GM10266 (cell line): ENCODE measurements around the gene CHCHD3.
"Not testable (repeated sequence)": the region's sequence is repeated elsewhere in the genome, so short reads cannot be mapped to it uniquely, and the experiment has no call there.

ENCODE experiments used
- DNase-seq: peaks from one replicate; pipeline ENCODE4 v3.0.0; 2012; ENCODE audit errors: extremely low spot score
- TF ChIP-seq, protein P1 (sequence below): IDR thresholded peaks from 2 replicates; pipeline ENCODE4 v1.5.1; 2012; ENCODE audit warnings: mild to moderate bottlenecking, low read depth; ENCODE audit not compliant: control insufficient read depth, insufficient read depth; ENCODE audit errors: missing control alignments

The CHCHD3 gene

GRCh38 chr7:132907380-132907940 lies 174.4 kb downstream of the CHCHD3 start:
- TF ChIP-seq, protein P1, sequence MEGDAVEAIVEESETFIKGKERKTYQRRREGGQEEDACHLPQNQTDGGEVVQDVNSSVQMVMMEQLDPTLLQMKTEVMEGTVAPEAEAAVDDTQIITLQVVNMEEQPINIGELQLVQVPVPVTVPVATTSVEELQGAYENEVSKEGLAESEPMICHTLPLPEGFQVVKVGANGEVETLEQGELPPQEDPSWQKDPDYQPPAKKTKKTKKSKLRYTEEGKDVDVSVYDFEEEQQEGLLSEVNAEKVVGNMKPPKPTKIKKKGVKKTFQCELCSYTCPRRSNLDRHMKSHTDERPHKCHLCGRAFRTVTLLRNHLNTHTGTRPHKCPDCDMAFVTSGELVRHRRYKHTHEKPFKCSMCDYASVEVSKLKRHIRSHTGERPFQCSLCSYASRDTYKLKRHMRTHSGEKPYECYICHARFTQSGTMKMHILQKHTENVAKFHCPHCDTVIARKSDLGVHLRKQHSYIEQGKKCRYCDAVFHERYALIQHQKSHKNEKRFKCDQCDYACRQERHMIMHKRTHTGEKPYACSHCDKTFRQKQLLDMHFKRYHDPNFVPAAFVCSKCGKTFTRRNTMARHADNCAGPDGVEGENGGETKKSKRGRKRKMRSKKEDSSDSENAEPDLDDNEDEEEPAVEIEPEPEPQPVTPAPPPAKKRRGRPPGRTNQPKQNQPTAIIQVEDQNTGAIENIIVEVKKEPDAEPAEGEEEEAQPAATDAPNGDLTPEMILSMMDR, result no peak
- DNase-seq, result no peak

GRCh38 chr7:132906193-132906835 lies 175.6 kb downstream of the CHCHD3 start:
- TF ChIP-seq, protein P1, result no peak
- DNase-seq, result peak; percentile 38

- not testable (repeated sequence) for DNase-seq
These were observed 176.8 kb downstream of the CHCHD3 start for GRCh38 chr7:132905136-132905535.

DNA sequence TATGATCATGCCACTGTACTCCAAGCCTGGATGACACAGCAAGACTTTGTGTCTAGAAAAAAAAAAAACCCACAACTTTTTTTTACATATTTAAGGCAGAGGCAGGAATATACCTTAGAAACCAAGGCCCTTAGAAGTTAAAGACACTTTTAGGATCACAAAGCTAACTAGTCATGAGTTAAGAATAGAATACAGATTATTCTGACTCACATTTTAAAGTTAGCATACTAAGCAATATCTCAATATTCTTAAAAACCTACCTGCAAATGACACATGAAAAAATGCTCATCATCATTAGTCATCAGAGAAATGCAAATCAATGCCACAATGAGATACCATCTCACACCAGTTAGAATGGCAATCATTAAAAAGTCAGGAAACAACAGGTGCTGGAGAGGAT lies 177.7 kb downstream of the CHCHD3 start:
- no peak for DNase-seq
- TF ChIP-seq, protein P1, result no peak

- not testable (repeated sequence) for DNase-seq
These were observed 179.6 kb downstream of the CHCHD3 start for GRCh38 chr7:132902294-132902693.

- DNase-seq, result no peak
These were observed 180.6 kb downstream of the CHCHD3 start for GRCh38 chr7:132901241-132901640.

GRCh38 chr7:132899833-132900232 lies 182.1 kb downstream of the CHCHD3 start:
- TF ChIP-seq, protein P1, result peak; percentile 7
- DNase-seq, result no peak

More at GRCh38 chr7:132901241-132901640, 180.6 kb downstream of the CHCHD3 start:
- TF ChIP-seq, protein P1, result no peak

GRCh38 chr7:132898641-132899175 lies 183.2 kb downstream of the CHCHD3 start:
- DNase-seq, result not testable (repeated sequence)
